HepG2 (cell line): ENCODE results near the gene CCDC124. TPM values are rescaled to one million over a fixed set of nuclear protein-coding genes. Genes with fewer than 3 reads are reported as not detected.

Experiments used
- ATAC-seq: fragments of 200-7000 bp; cut with Tn5 transposase; 3 replicates; pipeline ENCODE4 v1.9.1; 2020; ENCODE audit warnings: mild to moderate bottlenecking, moderate library complexity
- BruUV-seq: library from RNA; stranded (reverse); fragments of 400-500 nt; replicated peaks from 2 replicates; lab custom pipeline; 2021; lab: Mats Ljungman, UMichigan
- CTCF ChIA-PET: fragments of 300-600 bp; formaldehyde crosslinking; extraction: SDS; loops from one replicate; lab custom pipeline; 2021; ENCODE audit warnings: low total read pairs, inconsistent platforms, low intra/inter-chr PET ratio; lab: Yijun Ruan, JAX
- POLR2A ChIA-PET: fragments of 350-600 bp; sonication (Branson Sonifier 250); formaldehyde crosslinking; loops from one replicate; lab custom pipeline; 2020; ENCODE audit warnings: antibody characterized with exemption, inconsistent platforms; lab: Yijun Ruan, JAX
- DNase-seq: peaks from one replicate; pipeline ENCODE4 v3.0.0-alpha.2; 2015; ENCODE audit warnings: low spot score
- FAIRE-seq: peaks from 3 replicates; lab custom pipeline; 2011; peaks lifted over from hg19 to GRCh38; lab: Jason Lieb, UNC
- H2AFZ ChIP-seq: one replicate; pipeline ENCODE4 v1.6.1; 2011; ENCODE audit warnings: low read length, inconsistent platforms
- H3K27ac ChIP-seq: fragments of 300-600 bp; 3 replicates; pipeline ENCODE4 v1.8.0; 2011; ENCODE audit warnings: mixed run types, mild to moderate bottlenecking, mixed read lengths, low read length, inconsistent platforms; ENCODE audit not compliant: insufficient read depth; ENCODE audit errors: extremely low read length
- H3K27me3 ChIP-seq, 2 experiments: fragments of 200-600 bp in 1 of 2; 2 replicates in 1 of 2; 3 replicates in 1 of 2; pipeline versions ENCODE4 v1.6.0 to v1.8.0; 2011; ENCODE audit warnings: low read length in 2 of 2, mild to moderate bottlenecking in 2 of 2, moderate library complexity in 2 of 2, inconsistent platforms in 1 of 2; ENCODE audit not compliant: insufficient read depth in 2 of 2, control insufficient read depth in 1 of 2
- H3K36me3 ChIP-seq, 2 experiments: fragments of 200-600 bp in 1 of 2; replicated peaks in 1 of 2; 2 replicates in 1 of 2; 3 replicates in 1 of 2; pipeline versions ENCODE4 v1.5.1 to v1.8.0; 2011; ENCODE audit warnings: low read length in 2 of 2, inconsistent platforms in 1 of 2; ENCODE audit not compliant: insufficient read depth in 2 of 2, control insufficient read depth in 1 of 2
- H3K4me1 ChIP-seq: 2 replicates; pipeline ENCODE4 v1.5.1; 2012; ENCODE audit warnings: low read length, inconsistent platforms; ENCODE audit not compliant: insufficient read depth
- H3K4me2 ChIP-seq: 2 replicates; pipeline ENCODE4 v1.6.0; 2011; ENCODE audit warnings: low read depth, low read length, inconsistent platforms
- H3K4me3 ChIP-seq, 3 experiments: fragments of 200-600 bp in 1 of 3; sonication (generic), shearing (Covaris generic) in 1 of 3; replicated peaks in 1 of 3; 2 replicates each; pipeline ENCODE4 v1.5.1; 2011 to 2016; ENCODE audit warnings: low read length in 3 of 3, inconsistent platforms in 2 of 3, low read depth in 2 of 3, mild to moderate bottlenecking in 2 of 3, control low read depth in 1 of 3, mixed read lengths in 1 of 3; ENCODE audit not compliant: insufficient read depth in 1 of 3
- H3K79me2 ChIP-seq: one replicate; pipeline ENCODE4 v1.6.1; 2011; ENCODE audit warnings: low read length, inconsistent platforms; ENCODE audit not compliant: insufficient read depth
- H3K9ac ChIP-seq: 2 replicates; pipeline ENCODE4 v1.6.0; 2011; ENCODE audit warnings: mild to moderate bottlenecking, low read depth, low read length, inconsistent platforms; ENCODE audit not compliant: insufficient read depth
- H3K9me3 ChIP-seq: 2 replicates; pipeline ENCODE4 v1.5.1; 2012; ENCODE audit warnings: mild to moderate bottlenecking, low read length
- H4K20me1 ChIP-seq: 2 replicates; pipeline ENCODE4 v1.6.0; 2011; ENCODE audit warnings: inconsistent platforms, mild to moderate bottlenecking, low read length, moderate library complexity; ENCODE audit not compliant: insufficient read depth
- CHD2 ChIP-seq: IDR thresholded peaks from 2 replicates; pipeline ENCODE4 v1.6.1; 2011; ENCODE audit warnings: low read depth, low read length, improper control_type of control experiment
- HDAC6 ChIP-seq: fragments of 200-600 bp; sonication (generic); IDR thresholded peaks from 2 replicates; pipeline ENCODE4 v1.7.0; 2017; ENCODE audit warnings: mild to moderate bottlenecking, antibody characterized with exemption, low read length, low read depth
- HOXA3 ChIP-seq: sonication (generic); formaldehyde crosslinking; IDR thresholded peaks from 2 replicates; pipeline ENCODE4 v1.5.0; 2020; ENCODE audit warnings: missing genetic modification reagents
- ZFP90 ChIP-seq: sonication (generic); formaldehyde crosslinking; IDR thresholded peaks from 2 replicates; pipeline ENCODE4 v1.8.0; 2022; ENCODE audit warnings: missing genetic modification reagents, mild to moderate bottlenecking, inconsistent platforms, borderline replicate concordance
- ZNF17 ChIP-seq: sonication (generic); formaldehyde crosslinking; IDR thresholded peaks from 2 replicates; pipeline ENCODE4 v1.5.0; 2020; ENCODE audit warnings: mild to moderate bottlenecking, missing genetic modification reagents
- ZNF207 ChIP-seq: fragments of 450-650 bp; IDR thresholded peaks from 2 replicates; pipeline ENCODE4 v1.6.1; 2016; ENCODE audit warnings: antibody characterized with exemption, borderline replicate concordance
- ZNF253 ChIP-seq: sonication (generic); formaldehyde crosslinking; IDR thresholded peaks from 2 replicates; pipeline ENCODE4 v1.8.0; 2022; ENCODE audit warnings: mild to moderate bottlenecking, missing genetic modification reagents, borderline replicate concordance
- ZNF772 ChIP-seq: sonication (generic); formaldehyde crosslinking; IDR thresholded peaks from 2 replicates; pipeline ENCODE4 v1.5.0; 2020; ENCODE audit warnings: mild to moderate bottlenecking, missing genetic modification reagents
- ZNF816 ChIP-seq: sonication (generic); formaldehyde crosslinking; IDR thresholded peaks from 2 replicates; pipeline ENCODE4 v1.8.0; 2022; ENCODE audit warnings: missing genetic modification reagents, mild to moderate bottlenecking, borderline replicate concordance
- ZSCAN25 ChIP-seq: sonication (generic); formaldehyde crosslinking; IDR thresholded peaks from 2 replicates; pipeline ENCODE4 v1.8.0; 2022; ENCODE audit warnings: mild to moderate bottlenecking, missing genetic modification reagents
- WGBS: methylation state at CpG from one replicate; pipeline ENCODE4 v1.1.6; 2017; ENCODE audit warnings: low lambda C conversion rate; 5-methylcytosine and 5-hydroxymethylcytosine counted together
- in situ Hi-C: cut with HindIII; loops from 2 replicates; pipeline ENCODE4 v1.10.0; 2017; ENCODE audit warnings: low pct_unique_long_range_greater_than_20kb; ENCODE audit not compliant: extremely low pct_ligation_motif_present
- intact Hi-C: fragments of 100-400 bp; cut with micrococcal nuclease; formaldehyde crosslinking; loops from one replicate; pipeline ENCODE4 v1.10.0; 2022; ENCODE audit not compliant: unreplicated experiment
- polyA plus RNA-seq, 8 experiments: library from polyadenylated mRNA; depleted of rRNA in 3 of 8; stranded (reverse) in 7 of 8; unstranded in 1 of 8; fragments of >200 nt; fragmentation: Illumina TruSeq in 4 of 8; extraction: Trizol in 4 of 8; gene quantifications; 2 replicates each; pipeline versions ENCODE4 v1.2.1 to v1.2.3, GENCODE V29; 2011 to 2016; ENCODE audit warnings: low read depth in 4 of 8, missing spikeins in 1 of 8, mixed read lengths in 1 of 8; ENCODE audit not compliant: insufficient read depth in 1 of 8
- total RNA-seq, 5 experiments: library from RNA; depleted of rRNA; stranded (reverse); fragments of >200 nt; fragmentation: Illumina TruSeq; extraction: Trizol; gene quantifications; 2 replicates each; pipeline ENCODE4 v1.2.3, GENCODE V29; 2016; ENCODE audit warnings: low read depth in 1 of 5
- TF ChIP-seq, protein P1 (sequence below): sonication (generic); formaldehyde crosslinking; IDR thresholded peaks from 2 replicates; pipeline ENCODE4 v1.4.0; 2020; ENCODE audit warnings: mild to moderate bottlenecking, low read depth, missing genetic modification reagents
- TF ChIP-seq, protein P2 (sequence below): sonication (generic); formaldehyde crosslinking; IDR thresholded peaks from 2 replicates; pipeline ENCODE4 v1.4.0; 2020; ENCODE audit warnings: missing genetic modification reagents
- TF ChIP-seq, protein P3 (sequence below): IDR thresholded peaks from 2 replicates; pipeline ENCODE4 v1.6.1; 2016; ENCODE audit warnings: mild to moderate bottlenecking
- TF ChIP-seq, protein P4 (sequence below): sonication (generic); formaldehyde crosslinking; IDR thresholded peaks from 2 replicates; pipeline ENCODE4 v1.4.0; 2020; ENCODE audit warnings: low read depth, missing genetic modification reagents

The CCDC124 gene
- total and polyA plus RNA-seq, 2 of the 13 experiments (the other 11 are each of a cell fraction or from before 2014, with no cell fraction given): 14.9 to 20.3 TPM

DNA sequence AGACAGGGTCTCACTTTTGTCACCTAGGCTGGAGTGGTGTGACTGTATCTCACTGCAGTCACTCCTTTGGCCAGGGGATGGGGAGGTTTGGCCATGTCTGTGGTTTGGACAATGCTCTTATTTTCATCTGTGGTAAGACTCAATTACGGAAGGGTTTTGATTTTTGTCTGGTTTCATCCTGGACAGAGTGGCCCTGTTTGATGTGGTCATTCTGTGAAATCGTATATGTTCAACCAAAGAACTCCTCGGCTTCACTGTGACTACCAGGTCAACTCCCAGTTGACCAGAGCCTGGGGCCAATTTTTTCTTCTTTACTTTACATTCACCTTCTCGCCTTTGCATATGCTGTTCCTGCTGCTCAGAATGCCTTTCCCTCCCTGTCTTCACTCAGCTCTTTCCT, 6.8 kb upstream of the CCDC124 start (continued):
- TF ChIP-seq, protein P1, sequence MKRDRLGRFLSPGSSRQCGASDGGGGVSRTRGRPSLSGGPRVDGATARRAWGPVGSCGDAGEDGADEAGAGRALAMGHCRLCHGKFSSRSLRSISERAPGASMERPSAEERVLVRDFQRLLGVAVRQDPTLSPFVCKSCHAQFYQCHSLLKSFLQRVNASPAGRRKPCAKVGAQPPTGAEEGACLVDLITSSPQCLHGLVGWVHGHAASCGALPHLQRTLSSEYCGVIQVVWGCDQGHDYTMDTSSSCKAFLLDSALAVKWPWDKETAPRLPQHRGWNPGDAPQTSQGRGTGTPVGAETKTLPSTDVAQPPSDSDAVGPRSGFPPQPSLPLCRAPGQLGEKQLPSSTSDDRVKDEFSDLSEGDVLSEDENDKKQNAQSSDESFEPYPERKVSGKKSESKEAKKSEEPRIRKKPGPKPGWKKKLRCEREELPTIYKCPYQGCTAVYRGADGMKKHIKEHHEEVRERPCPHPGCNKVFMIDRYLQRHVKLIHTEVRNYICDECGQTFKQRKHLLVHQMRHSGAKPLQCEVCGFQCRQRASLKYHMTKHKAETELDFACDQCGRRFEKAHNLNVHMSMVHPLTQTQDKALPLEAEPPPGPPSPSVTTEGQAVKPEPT (CRISPR knock-in tag): no peak
- TF ChIP-seq ZFP90 (CRISPR knock-in tag) (no peak), ZNF772 (CRISPR knock-in tag) (no peak), ZNF17 (no peak), ZNF207 (no peak)

DNA sequence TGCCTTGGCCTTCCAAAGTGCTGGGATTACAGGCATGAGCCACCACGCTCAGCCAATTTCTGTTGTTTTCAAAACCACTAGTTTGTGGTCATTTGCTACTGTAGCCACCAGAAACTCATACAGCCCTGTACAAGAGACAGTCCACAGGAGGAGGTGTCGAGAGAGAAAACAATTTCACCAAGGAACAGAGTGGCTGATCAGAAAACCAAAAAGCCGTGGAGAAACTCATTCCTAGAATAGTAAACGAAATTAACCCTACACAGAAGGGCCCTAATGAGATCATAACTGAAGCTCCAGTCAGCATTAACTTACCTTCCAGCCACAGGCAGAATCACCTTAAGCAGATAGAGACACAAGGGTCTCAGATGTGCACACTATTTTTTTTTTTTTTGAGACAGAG, 3.8 kb upstream of the CCDC124 start:
- Histone ChIP-seq H4K20me1 (no peaks in the 10 kb centered on the region), H3K9ac (no peak overlapping the region), H3K27ac (no peak overlapping the region), H3K4me3 (no peak overlapping the region), H3K79me2 (peaks cover 6% of the 10 kb centered on the region), H3K4me1 (peaks cover 17% of the 10 kb centered on the region), H2AFZ (no peak overlapping the region), H3K27me3 (peaks cover 0 to 4% of the 10 kb centered on the region in 2 experiments; a peak in 1 of 5 replicates), H3K36me3 (no peaks in the 10 kb centered on the region), H3K9me3 (no peaks in the 10 kb centered on the region), H3K4me2 (no peak overlapping the region)
- intact Hi-C loops (no loop called here), in situ Hi-C loops (loop anchor here (25.0 kb wide), 1 partner anchor 133 kb away; no protein-coding TSS in a partner anchor)
- 5% methylated on average over 4 of the region's 4 CpGs for WGBS
- no TSS peak for BruUV-seq
- ATAC-seq: no peak
- FAIRE-seq: no peak
- ChIA-PET POLR2A (no interaction called here), CTCF (no interaction called here)
- DNase-seq: no peak
- no peak for TF ChIP-seq HDAC6
- no peak for TF ChIP-seq ZNF816 (CRISPR knock-in tag)
- TF ChIP-seq, protein P2, sequence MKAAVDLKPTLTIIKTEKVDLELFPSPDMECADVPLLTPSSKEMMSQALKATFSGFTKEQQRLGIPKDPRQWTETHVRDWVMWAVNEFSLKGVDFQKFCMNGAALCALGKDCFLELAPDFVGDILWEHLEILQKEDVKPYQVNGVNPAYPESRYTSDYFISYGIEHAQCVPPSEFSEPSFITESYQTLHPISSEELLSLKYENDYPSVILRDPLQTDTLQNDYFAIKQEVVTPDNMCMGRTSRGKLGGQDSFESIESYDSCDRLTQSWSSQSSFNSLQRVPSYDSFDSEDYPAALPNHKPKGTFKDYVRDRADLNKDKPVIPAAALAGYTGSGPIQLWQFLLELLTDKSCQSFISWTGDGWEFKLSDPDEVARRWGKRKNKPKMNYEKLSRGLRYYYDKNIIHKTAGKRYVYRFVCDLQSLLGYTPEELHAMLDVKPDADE (CRISPR knock-in tag): no peak
- TF ChIP-seq, protein P3, sequence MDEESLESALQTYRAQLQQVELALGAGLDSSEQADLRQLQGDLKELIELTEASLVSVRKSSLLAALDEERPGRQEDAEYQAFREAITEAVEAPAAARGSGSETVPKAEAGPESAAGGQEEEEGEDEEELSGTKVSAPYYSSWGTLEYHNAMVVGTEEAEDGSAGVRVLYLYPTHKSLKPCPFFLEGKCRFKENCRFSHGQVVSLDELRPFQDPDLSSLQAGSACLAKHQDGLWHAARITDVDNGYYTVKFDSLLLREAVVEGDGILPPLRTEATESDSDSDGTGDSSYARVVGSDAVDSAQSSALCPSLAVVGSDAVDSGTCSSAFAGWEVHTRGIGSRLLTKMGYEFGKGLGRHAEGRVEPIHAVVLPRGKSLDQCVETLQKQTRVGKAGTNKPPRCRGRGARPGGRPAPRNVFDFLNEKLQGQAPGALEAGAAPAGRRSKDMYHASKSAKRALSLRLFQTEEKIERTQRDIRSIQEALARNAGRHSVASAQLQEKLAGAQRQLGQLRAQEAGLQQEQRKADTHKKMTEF: no peak
- no peak for TF ChIP-seq ZSCAN25
- TF ChIP-seq, protein P4, sequence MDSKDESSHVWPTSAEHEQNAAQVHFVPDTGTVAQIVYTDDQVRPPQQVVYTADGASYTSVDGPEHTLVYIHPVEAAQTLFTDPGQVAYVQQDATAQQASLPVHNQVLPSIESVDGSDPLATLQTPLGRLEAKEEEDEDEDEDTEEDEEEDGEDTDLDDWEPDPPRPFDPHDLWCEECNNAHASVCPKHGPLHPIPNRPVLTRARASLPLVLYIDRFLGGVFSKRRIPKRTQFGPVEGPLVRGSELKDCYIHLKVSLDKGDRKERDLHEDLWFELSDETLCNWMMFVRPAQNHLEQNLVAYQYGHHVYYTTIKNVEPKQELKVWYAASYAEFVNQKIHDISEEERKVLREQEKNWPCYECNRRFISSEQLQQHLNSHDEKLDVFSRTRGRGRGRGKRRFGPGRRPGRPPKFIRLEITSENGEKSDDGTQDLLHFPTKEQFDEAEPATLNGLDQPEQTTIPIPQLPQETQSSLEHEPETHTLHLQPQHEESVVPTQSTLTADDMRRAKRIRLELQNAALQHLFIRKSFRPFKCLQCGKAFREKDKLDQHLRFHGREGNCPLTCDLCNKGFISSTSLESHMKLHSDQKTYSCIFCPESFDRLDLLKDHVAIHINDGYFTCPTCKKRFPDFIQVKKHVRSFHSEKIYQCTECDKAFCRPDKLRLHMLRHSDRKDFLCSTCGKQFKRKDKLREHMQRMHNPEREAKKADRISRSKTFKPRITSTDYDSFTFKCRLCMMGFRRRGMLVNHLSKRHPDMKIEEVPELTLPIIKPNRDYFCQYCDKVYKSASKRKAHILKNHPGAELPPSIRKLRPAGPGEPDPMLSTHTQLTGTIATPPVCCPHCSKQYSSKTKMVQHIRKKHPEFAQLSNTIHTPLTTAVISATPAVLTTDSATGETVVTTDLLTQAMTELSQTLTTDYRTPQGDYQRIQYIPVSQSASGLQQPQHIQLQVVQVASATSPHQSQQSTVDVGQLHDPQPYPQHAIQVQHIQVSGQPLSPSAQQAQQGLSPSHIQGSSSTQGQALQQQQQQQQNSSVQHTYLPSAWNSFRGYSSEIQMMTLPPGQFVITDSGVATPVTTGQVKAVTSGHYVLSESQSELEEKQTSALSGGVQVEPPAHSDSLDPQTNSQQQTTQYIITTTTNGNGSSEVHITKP (CRISPR knock-in tag): no peak
- TF ChIP-seq ZNF253 (CRISPR knock-in tag): no peak
- TF ChIP-seq HOXA3 (CRISPR knock-in tag): no peak
- no peak for TF ChIP-seq CHD2
